ENCODE results near the gene DAP3. TPM values are rescaled to one million over a fixed set of nuclear protein-coding genes. Genes with fewer than 3 reads are reported as not detected.
"Not testable (repeated sequence)": the region's sequence is repeated elsewhere in the genome, so short reads cannot be mapped to it uniquely, and the experiment has no call there.

DAP3 gene
- total RNA-seq (ENCODE audit: low replicate concordance): 95.9 and 109 TPM in 2 replicates
- long read RNA-seq, transcript DAP3-203 (12 exons, 1,470 nt): minor isoform, 6 of 297 reads
- long read RNA-seq, transcript DAP3-202 (13 exons, 2,089 nt): major isoform, 163 of 297 reads
- long read RNA-seq, transcript DAP3-201 (13 exons, 1,649 nt): minor isoform, 51 of 297 reads
- long read RNA-seq, partial matches to known transcripts: 26 of 297 reads
- long read RNA-seq, other reads (novel, unspliced or antisense): 49 of 297 reads

DNA sequence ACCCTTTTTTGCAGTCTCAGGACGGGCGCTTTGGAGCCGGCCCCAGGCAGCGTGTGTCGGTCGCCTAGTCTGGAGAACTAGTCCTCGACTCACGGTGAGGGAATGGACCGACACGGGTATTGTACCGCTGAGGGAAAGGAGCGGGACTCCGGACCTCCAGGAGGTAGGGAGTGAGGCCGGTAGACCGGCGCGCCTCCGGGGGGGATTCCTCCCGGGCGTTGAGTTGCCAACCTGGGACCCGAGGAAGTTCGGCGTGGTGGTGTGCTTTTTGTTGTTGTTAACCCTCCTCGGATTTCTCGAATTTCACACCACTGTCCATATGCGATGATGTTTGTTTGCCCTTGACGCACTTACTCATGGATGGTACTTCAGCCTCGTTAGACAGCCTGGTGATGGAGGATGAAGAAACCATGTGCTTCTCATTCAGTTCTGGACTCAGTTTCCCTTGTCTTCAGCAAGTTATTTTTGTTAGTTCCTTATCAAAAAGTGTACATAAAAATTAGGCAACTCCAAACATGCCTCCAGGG, at the start of gene DAP3:
TSS of gene DAP3 (plus strand) at position 11 of the 527 bp plus-strand sequence. CDS start 20,689 bp downstream, outside the sequence.
- H3K36me3 Mint-ChIP-seq: peaks cover 43% of the 10 kb centered on the region
- H3K27ac Mint-ChIP-seq: peak within 1 kb of the TSS; percentile 93
- not testable (repeated sequence) for H3K9me3 Mint-ChIP-seq; DNase-seq (ENCODE audit: extremely low spot score, unreplicated experiment); H3K27me3 Mint-ChIP-seq
- H3K4me3 Mint-ChIP-seq: peak within 1 kb of the TSS; percentile 97
- H3K4me1 Mint-ChIP-seq (ENCODE audit: unreplicated experiment): peaks cover 32% of the 10 kb centered on the region

DNA sequence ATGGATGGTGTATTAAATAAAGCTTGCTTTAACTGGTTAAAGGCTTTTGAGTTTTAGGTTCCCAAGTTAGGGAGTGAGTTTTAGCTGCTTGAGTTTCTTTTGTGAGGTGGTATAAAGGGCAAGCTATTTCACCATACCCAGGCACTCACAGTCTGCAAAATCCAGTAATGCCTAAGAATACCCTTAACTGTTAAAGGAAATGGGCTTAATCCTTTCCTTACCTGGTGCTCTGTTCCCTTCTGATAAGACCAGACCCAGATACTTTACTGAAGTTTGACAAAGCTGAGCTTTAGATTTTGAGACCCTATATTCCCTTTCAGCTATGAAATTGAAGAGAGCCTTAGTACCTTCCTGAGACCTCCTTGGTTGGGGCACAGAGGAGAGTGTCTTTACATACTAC, 48.5 kb upstream of the DAP3 start:
- TF ChIP-seq, protein P1, sequence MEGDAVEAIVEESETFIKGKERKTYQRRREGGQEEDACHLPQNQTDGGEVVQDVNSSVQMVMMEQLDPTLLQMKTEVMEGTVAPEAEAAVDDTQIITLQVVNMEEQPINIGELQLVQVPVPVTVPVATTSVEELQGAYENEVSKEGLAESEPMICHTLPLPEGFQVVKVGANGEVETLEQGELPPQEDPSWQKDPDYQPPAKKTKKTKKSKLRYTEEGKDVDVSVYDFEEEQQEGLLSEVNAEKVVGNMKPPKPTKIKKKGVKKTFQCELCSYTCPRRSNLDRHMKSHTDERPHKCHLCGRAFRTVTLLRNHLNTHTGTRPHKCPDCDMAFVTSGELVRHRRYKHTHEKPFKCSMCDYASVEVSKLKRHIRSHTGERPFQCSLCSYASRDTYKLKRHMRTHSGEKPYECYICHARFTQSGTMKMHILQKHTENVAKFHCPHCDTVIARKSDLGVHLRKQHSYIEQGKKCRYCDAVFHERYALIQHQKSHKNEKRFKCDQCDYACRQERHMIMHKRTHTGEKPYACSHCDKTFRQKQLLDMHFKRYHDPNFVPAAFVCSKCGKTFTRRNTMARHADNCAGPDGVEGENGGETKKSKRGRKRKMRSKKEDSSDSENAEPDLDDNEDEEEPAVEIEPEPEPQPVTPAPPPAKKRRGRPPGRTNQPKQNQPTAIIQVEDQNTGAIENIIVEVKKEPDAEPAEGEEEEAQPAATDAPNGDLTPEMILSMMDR (conservative IDR thresholded peaks at IDR 0.05): no peak

DNA sequence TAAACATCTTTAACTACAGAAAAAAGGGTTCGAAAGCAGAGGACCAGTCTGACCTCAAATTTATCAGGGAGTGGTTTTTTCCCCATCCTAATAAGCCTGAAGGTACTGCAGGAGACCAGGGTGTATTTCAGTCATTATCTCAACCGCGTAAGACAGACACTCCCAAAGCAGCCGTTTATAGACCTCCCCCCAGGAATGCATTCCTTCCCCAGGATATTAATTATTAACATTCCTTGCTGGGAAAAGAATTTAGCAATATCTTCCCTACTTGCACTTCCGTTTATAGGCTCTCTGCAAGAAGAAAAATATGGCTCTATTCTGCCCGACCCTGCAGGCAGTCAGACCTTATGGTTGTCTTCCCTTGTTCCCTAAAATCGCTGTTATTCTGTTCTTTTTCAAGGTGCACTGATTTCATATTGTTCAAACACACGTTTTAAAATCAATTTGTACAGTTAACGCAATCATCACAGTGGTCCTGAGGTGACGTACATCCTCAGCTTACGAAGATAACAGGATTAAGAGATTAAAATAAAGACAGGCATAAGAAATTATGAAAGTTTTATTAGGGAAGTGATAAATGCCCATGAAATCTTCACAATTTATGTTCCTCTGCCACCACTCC, 46.2 kb upstream of the DAP3 start:
- H3K27me3 Mint-ChIP-seq; DNase-seq (ENCODE audit: extremely low spot score, unreplicated experiment); H3K9me3 Mint-ChIP-seq; H3K27ac Mint-ChIP-seq; H3K36me3 Mint-ChIP-seq; H3K4me3 Mint-ChIP-seq; H3K4me1 Mint-ChIP-seq (ENCODE audit: unreplicated experiment): not testable (repeated sequence)

More for the DNA sequence above, 48.5 kb upstream of the DAP3 start:
- no peaks in the 10 kb centered on the region for H3K36me3 Mint-ChIP-seq
- H3K9me3 Mint-ChIP-seq: no peaks in the 10 kb centered on the region
- H3K27ac Mint-ChIP-seq: no peak overlapping the region
- no peak for DNase-seq (ENCODE audit: extremely low spot score, unreplicated experiment)
- no peaks in the 10 kb centered on the region for H3K27me3 Mint-ChIP-seq
- H3K4me3 Mint-ChIP-seq: no peak overlapping the region
- H3K4me1 Mint-ChIP-seq (ENCODE audit: unreplicated experiment): no peaks in the 10 kb centered on the region

DNA sequence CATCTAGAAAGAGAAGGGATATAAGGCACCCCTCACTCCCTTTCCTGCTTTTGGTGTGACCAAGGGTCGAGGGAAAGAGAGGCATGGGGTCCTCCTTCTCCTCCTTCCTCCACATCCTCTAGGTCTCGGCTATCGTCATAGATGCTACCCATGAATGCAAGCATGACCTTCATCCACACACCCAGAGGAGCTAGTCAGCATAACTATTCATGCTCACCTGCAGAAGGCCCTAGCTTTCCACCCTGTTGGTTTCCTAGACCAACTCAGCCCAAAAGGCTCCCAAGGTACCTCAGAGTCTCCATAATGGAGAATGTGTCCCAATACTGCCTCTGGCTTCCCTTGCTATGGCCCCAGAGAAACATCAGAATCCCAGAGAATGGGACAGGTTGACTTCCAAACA, 45.7 kb upstream of the DAP3 start:
- Mint-ChIP-seq H3K27me3 (no peaks in the 10 kb centered on the region), H3K4me1 (ENCODE audit: unreplicated experiment) (peaks cover under 1% of the 10 kb centered on the region), H3K36me3 (no peaks in the 10 kb centered on the region), H3K4me3 (no peak overlapping the region), H3K9me3 (no peaks in the 10 kb centered on the region), H3K27ac (no peak overlapping the region)
- no peak for DNase-seq (ENCODE audit: extremely low spot score, unreplicated experiment)
- TF ChIP-seq, protein P1 (conservative IDR thresholded peaks at IDR 0.05): no peak

DNA sequence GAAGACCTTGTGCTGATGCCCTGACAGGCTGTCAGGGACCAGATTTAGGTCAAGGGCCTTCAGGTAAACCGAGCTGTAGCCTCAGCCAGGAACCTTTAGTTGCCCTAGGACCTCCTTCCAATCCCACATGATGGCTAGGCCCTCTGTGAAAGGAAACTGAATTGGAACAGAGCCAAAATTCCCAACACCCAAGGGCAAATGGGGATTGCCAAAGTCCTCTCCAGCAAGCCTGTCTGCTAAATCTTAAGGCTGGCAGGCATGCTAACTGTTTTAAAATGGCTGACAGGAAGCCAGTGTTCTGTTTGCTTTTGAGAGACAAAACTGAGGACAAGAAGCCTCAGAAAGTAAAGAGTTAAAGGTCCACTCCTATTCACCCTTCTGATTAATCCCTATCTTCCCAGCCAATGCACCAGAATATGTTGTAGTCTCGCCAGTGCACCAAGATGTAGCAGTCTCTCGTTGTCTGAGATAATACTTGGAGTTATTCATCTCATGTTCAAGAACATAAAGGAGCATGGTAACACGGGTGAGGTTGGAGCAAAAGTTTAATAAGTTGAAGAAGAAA, 43.8 kb upstream of the DAP3 start:
- Mint-ChIP-seq H3K9me3 (no peaks in the 10 kb centered on the region), H3K36me3 (no peaks in the 10 kb centered on the region), H3K4me3 (no peak overlapping the region), H3K27ac (no peak overlapping the region), H3K4me1 (ENCODE audit: unreplicated experiment) (peaks cover 4% of the 10 kb centered on the region), H3K27me3 (no peaks in the 10 kb centered on the region)
- no peak for DNase-seq (ENCODE audit: extremely low spot score, unreplicated experiment)
- TF ChIP-seq, protein P1 (conservative IDR thresholded peaks at IDR 0.05): no peak

DNA sequence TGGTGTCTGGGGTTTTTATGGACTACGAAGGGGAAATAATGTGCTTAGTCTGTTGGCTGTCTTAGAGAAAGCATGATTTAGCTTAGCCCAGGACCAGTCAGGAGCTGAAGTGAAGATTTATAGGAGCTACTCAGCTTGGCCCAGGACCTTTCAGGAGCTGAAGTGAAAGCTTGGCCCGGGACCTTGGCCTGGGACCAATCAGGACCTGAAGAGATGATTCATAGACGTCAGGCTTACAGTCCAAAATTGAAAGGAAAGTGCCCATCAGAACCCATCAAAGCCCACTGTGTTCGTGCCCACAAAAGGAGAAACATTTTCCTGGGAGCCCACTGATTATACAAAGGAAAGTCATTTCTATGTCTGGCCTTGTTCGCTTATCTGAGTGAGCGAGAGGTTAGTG, 43.2 kb upstream of the DAP3 start:
- Mint-ChIP-seq H3K4me3 (no peak overlapping the region), H3K27ac (no peak overlapping the region), H3K9me3 (no peaks in the 10 kb centered on the region), H3K27me3 (no peaks in the 10 kb centered on the region), H3K4me1 (ENCODE audit: unreplicated experiment) (peaks cover 4% of the 10 kb centered on the region), H3K36me3 (no peaks in the 10 kb centered on the region)
- no peak for DNase-seq (ENCODE audit: extremely low spot score, unreplicated experiment)
- TF ChIP-seq, protein P1 (conservative IDR thresholded peaks at IDR 0.05): no peak
